GM12873 (cell line): ENCODE measurements around the gene PCNX2.

ENCODE experiments used
- CTCF ChIP-seq: IDR thresholded peaks from 2 replicates; pipeline ENCODE4 v1.5.1; 2012; ENCODE audit warnings: low read depth, mild to moderate bottlenecking, moderate library complexity, low read length, control low read depth; ENCODE audit not compliant: insufficient read depth; ENCODE audit errors: missing control alignments

The PCNX2 gene

GRCh38 chr1:233336554-233337456 lies 41.3 kb upstream of the PCNX2 start:
- no peak for TF ChIP-seq CTCF

GRCh38 chr1:233334092-233334491 lies 38.6 kb upstream of the PCNX2 start:
- no peak for TF ChIP-seq CTCF

GRCh38 chr1:233333086-233333485 lies 37.6 kb upstream of the PCNX2 start:
- TF ChIP-seq CTCF = no peak

- no peak for TF ChIP-seq CTCF
Observed at GRCh38 chr1:233331676-233332519, 36.4 kb upstream of the PCNX2 start.

- TF ChIP-seq CTCF = no peak
Observed at GRCh38 chr1:233328142-233328921, 32.8 kb upstream of the PCNX2 start.

GRCh38 chr1:233327651-233328141 lies 32.2 kb upstream of the PCNX2 start, which contains the start of gene MAP3K21:
Gene MAP3K21, plus strand, starts transcription at chr1:233327724. Its CDS starts 305 bp downstream, at chr1:233328029.
- TF ChIP-seq CTCF = no peak
